Fibroblast of skin of back (primary cell): ENCODE data around the gene LCN1. TPM values are rescaled to one million over a fixed set of nuclear protein-coding genes. Genes with fewer than 3 reads are reported as not detected.

Experiments used
- DNase-seq: peaks from one replicate; pipeline ENCODE4 v3.0.0-alpha.2; 2013
- polyA plus RNA-seq, 2 experiments: library from polyadenylated mRNA; unstranded; fragments of 120-200 nt; gene quantifications; one replicate each; pipeline ENCODE4 v1.2.1, GENCODE V29; 2013; ENCODE audit not compliant: insufficient read length in 2 of 2

The LCN1 gene
- not detected for polyA plus RNA-seq (2013, experiment 1 of 2; ENCODE audit: insufficient read length)
- not detected for polyA plus RNA-seq (2013, experiment 2 of 2; ENCODE audit: insufficient read length)

DNA sequence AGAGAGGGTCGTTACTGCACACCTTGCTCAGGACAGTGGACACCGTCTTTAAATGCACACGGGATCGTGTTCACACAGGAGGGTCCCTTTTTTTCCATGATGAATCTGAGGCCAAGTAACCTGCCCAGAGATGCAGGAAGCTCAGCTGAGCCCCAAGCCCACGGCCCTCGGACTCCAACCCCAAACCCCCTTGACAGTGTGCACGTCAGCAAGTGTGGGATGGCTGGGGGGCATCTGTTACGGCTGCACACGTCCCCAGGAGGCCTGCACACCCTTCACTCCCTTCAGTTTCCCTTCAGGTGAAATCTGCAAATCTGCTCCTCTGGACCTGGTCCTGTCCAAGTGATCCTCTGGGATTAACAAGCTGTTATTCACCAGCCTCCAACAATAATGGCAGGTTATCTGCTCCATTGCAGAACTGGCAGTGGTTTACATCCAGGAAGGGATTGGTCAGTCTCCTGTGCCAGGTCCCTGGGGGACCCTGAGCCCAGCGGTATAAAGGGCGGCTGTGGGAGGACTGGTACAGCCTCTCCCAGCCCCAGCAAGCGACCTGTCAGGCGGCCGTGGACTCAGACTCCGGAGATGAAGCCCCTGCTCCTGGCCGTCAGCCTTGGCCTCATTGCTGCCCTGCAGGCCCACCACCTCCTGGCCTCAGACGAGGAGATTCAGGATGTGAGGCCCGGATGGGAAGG is at the start of gene LCN1:
Gene LCN1, plus strand, starts transcription at position 525 of the 692 bp plus-strand sequence. Its CDS starts 58 bp downstream, at position 583.
- DNase-seq = no peak

DNA sequence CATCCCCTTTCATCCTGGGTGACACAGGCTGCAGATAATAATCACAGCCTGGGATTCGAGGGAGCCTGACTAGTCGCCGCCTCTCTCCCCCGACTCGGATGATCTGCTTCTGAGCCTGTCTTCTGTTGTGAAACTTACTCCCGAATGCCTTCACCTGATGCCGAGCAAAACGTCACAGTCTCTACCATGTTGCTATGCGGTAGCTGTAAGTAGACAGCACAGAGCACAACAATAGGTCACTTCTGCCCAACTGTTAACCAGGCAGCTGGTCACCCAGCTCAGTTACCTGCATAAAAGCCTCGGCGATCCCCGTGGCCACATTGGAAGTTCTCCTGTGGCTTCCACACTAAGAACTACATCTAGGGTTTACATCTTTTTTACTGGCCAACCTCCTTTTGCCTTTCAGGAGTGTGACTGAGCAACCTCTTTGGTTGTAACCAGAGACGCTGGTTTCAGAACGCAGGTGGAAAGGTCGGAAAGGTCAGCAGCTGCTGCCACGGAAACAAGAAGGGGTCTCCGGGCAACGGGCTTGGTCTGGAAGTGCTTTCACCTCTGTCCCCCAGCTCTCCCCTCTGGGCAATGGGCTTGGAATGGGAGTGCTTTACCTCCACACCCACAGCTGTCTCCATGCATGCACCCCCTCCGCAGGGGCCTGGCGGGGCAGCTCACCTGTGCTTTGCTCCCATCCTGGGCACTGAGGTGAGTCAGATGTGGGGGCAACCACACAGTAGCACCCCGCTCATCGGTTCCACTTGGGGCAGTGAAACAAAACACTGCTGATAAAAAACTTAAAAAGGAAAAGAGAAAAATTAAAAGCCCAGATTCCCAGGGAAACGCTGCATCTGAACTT is 49.2 kb upstream of the LCN1 start:
- no peak for DNase-seq

GRCh38 chr9:135473972-135474543 is 47.2 kb upstream of the LCN1 start:
- DNase-seq = no peak

- DNase-seq = no peak
Observed at GRCh38 chr9:135474915-135475314, 46.3 kb upstream of the LCN1 start.

- peak; percentile 9 for DNase-seq
Observed at GRCh38 chr9:135476561-135477355, 44.5 kb upstream of the LCN1 start.

DNA sequence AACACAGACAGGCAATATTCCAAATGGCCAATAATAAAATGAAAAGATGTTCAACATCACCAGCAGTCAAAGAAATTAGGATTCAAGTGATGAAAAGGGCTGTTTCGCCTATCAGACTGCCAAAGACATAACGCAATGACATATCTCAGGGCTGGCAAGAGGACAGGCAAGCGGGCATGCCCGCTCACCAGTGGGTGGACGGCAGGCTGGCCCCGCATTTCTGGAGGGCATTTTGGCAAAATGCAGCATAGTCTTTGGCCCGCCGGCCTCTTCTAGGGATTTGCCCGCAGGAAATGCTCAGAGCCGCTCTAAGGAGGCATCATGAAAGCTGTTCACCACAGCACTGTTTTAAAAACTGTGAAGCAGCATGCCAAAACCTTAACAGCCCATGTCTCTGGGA is 43.0 kb upstream of the LCN1 start:
- DNase-seq = no peak

GRCh38 chr9:135478829-135479468 is 42.3 kb upstream of the LCN1 start:
- peak; percentile 18 for DNase-seq

- DNase-seq = peak; percentile 16
Observed at GRCh38 chr9:135479469-135480052, 41.7 kb upstream of the LCN1 start, which contains the start of gene PPP1R26. Gene PPP1R26 (plus strand): TSS chr9:135479782. CDS start chr9:135484511, 4,729 bp downstream.

DNA sequence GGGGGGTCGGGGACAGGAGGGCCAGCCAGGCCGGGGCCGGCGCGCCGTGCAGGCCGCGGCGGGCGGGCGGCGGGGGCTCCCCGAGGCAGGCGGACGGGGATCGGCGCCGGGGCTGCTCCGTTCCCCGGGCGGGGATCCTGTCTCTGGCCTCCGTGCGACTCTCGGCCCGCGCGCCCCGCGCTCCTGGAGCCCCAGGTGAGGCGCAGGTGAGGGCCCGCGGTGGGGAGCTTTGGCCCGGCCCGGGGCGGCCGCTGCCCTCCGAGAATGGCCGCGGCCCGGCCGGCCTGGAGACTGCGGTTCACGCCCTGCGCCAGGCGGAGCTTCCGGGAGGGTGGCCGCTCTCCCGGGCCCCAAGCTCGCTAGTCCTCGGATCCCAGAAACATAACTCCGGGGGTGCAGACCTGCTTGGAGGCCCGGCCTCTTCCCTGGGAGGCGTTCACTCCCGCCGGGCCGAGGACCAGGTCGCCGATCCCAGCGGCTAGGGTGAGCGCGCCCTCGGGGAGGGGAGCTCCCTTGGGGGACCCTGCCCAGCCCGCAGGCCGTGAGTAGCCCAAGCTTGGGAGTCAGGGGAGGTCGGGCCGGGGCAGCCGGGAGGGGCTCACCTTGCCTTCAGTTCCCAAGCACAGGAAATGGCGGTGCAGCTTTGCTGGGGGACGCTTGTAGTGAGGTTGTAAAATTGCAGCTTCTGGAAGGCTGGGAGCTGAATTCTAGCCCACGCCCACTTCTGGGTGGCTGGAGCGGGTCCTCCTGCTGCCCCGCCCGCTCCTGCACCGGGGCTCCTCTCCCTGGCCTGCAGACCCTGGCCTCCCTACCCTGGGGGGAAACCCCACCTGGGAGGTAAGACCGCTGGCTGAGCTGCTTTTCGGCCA is 40.9 kb upstream of the LCN1 start:
- peak; percentile 42 for DNase-seq

- no peak for DNase-seq
Observed at GRCh38 chr9:135480940-135481310, 40.3 kb upstream of the LCN1 start.

GRCh38 chr9:135482015-135482754 is 39.1 kb upstream of the LCN1 start:
- DNase-seq = no peak

DNA sequence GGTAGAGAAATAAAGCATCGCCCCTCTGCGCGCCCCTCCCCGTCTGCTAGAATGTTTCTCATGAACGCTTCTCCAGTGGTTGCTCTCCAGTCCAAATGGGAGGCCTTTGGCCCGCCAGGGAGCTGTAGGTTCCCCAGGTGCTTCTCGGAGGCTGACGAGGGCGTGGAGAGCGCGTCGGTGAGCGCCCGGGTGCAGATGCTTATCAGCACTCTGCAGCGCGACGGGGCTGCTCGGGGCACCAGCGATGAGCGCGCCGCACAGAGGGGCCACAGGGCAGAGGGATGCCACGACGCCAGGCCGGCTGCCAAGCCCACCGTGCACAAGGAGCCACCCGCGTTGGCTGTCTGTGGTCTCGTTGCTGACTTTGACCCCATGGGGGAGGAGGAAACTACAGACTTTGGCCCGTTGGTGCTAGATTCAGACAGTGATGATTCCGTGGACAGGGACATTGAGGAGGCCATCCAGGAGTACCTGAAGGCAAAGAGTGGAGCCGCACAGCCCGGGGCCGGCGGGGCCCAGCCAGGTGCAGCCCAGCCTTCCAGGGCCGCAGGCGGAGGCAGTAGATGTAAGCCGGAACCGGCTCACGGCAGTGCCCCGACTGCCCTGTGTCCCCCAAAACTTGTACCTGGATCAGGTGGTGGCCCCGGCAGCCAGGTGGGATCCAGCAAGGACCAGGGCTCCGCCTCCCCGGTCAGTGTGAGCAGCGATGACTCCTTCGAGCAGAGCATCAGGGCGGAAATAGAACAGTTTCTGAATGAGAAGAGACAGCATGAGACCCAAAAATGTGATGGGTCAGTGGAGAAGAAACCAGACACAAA is 36.6 kb upstream of the LCN1 start:
- no peak for DNase-seq

- DNase-seq = no peak
Observed at GRCh38 chr9:135485385-135485784, 35.9 kb upstream of the LCN1 start.

- no peak for DNase-seq
Observed at GRCh38 chr9:135485832-135486231, 35.4 kb upstream of the LCN1 start.

DNA sequence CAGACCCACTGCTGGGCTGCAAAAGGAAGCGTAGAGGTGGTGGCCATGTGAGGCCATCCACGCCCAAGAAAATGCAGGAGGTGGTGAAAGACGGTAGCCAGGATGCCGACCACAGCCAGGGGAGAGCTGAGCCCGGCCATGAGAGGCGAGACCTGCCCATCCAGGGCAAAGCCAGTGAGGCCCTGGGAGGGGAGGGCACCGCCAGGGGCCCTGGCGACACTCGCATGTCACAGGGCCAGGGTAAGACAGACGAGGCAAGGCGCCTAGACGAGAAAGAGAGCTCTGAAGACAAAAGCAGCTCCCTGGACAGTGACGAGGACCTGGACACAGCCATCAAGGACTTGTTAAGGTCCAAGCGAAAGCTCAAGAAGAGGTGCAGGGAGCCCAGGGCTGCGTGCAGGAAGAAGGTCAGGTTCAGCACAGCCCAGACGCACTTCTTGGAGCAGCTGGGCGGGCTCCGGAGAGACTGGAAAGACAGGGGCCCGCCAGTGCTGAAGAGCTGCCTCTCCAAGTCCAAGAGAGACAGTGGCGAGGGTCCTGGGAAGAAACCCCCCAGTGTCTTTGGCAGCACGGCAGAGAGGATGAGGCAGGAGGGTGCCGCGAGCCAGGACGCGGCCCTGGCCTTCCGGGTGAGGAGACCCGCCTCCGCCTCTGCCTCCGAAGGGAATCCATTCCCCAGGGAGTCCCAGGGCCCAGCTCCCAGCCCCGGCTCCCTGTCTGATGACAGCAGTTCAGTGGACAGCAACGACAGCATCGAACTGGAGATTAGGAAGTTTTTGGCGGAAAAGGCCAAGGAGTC is 34.8 kb upstream of the LCN1 start:
- no peak for DNase-seq

GRCh38 chr9:135487281-135488012 is 33.8 kb upstream of the LCN1 start:
- no peak for DNase-seq

- no peak for DNase-seq
Observed at GRCh38 chr9:135488013-135488330, 33.3 kb upstream of the LCN1 start.
